ENCODE measurements around the gene LRRC63. TPM values are rescaled to one million over a fixed set of nuclear protein-coding genes. Genes with fewer than 3 reads are reported as not detected.

Gene LRRC63
- total and polyA plus RNA-seq, 9 of the 15 experiments (the other 6 are each of a cell fraction or from before 2014, with no cell fraction given), result 0.07 to 0.41 (median 0.24) TPM; not detected in 1

DNA sequence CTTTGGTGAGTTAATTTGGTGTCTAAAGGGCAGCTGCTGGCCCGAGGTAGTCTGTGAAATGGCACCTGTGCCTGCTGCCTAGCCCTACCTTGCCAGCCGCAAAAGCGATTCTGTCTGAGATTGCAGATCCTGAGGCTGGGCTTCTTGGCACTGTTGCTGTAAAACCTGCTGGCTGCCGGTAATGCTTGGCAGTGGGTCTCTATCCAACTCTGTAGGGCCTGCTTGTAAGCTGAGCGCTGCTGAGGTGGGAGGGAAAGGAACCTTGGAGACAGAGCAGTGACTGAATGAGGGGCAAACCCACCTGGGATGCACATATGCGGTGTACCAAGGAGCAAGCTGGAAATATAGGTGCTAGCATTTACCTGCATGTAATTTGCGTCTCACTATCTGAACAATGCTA, 41.5 kb upstream of the LRRC63 start (continued):
- TF ChIP-seq, protein P1, sequence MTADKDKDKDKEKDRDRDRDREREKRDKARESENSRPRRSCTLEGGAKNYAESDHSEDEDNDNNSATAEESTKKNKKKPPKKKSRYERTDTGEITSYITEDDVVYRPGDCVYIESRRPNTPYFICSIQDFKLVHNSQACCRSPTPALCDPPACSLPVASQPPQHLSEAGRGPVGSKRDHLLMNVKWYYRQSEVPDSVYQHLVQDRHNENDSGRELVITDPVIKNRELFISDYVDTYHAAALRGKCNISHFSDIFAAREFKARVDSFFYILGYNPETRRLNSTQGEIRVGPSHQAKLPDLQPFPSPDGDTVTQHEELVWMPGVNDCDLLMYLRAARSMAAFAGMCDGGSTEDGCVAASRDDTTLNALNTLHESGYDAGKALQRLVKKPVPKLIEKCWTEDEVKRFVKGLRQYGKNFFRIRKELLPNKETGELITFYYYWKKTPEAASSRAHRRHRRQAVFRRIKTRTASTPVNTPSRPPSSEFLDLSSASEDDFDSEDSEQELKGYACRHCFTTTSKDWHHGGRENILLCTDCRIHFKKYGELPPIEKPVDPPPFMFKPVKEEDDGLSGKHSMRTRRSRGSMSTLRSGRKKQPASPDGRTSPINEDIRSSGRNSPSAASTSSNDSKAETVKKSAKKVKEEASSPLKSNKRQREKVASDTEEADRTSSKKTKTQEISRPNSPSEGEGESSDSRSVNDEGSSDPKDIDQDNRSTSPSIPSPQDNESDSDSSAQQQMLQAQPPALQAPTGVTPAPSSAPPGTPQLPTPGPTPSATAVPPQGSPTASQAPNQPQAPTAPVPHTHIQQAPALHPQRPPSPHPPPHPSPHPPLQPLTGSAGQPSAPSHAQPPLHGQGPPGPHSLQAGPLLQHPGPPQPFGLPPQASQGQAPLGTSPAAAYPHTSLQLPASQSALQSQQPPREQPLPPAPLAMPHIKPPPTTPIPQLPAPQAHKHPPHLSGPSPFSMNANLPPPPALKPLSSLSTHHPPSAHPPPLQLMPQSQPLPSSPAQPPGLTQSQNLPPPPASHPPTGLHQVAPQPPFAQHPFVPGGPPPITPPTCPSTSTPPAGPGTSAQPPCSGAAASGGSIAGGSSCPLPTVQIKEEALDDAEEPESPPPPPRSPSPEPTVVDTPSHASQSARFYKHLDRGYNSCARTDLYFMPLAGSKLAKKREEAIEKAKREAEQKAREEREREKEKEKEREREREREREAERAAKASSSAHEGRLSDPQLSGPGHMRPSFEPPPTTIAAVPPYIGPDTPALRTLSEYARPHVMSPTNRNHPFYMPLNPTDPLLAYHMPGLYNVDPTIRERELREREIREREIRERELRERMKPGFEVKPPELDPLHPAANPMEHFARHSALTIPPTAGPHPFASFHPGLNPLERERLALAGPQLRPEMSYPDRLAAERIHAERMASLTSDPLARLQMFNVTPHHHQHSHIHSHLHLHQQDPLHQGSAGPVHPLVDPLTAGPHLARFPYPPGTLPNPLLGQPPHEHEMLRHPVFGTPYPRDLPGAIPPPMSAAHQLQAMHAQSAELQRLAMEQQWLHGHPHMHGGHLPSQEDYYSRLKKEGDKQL (CRISPR knock-in tag; IDR thresholded peaks at IDR 0.05; ENCODE audit: borderline replicate concordance), result no peak
- no peak for TF ChIP-seq TOE1 (IDR thresholded peaks at IDR 0.05; ENCODE audit: borderline replicate concordance)
- TF ChIP-seq TOE1 (CRISPR knock-in tag; IDR thresholded peaks at IDR 0.05; ENCODE audit: borderline replicate concordance, low read depth), result no peak

- ATAC-seq, result peak; percentile 14; the same call in 2 of the 3 replicates
- Histone ChIP-seq H3K9me3 (replicated peaks; ENCODE audit: control insufficient read depth, insufficient read depth, low read depth, low read length) (no peaks in the 10 kb centered on the region), H3K27ac (ENCODE audit: extremely low read depth, low read depth, low read length) (no peak overlapping the region), H3K9ac (ENCODE audit: insufficient read depth in 1 of 2, low read depth in 2 of 2, low read length in 2 of 2) (no peak overlapping the region), H3K79me2 (ENCODE audit: control insufficient read depth, insufficient read depth, low read length) (peaks cover 98% of the 10 kb centered on the region), H3K4me2 (ENCODE audit: insufficient read depth, low read length) (no peak overlapping the region), H3K9me1 (ENCODE audit: control insufficient read depth, insufficient read depth, low read length) (no peaks in the 10 kb centered on the region), H4K20me1 (replicated peaks; ENCODE audit: control insufficient read depth, insufficient read depth, low read length) (peaks cover 8% of the 10 kb centered on the region; the same call in 1 of the 2 replicates), H3K4me1 (replicated peaks in 1 of 2; ENCODE audit: control insufficient read depth in 2 of 2, insufficient read depth in 2 of 2, low read length in 2 of 2) (peaks cover 3 to 22% of the 10 kb centered on the region in 2 experiments; a peak in 4 of 5 replicates), H3K27me3 (ENCODE audit: control insufficient read depth in 2 of 2, insufficient read depth in 2 of 2, low read length in 2 of 2) (no peaks in the 10 kb centered on the region), H2AFZ (ENCODE audit: low read depth, low read length) (no peak overlapping the region), H3K36me3 (ENCODE audit: control insufficient read depth, insufficient read depth, low read length) (peaks cover 67% of the 10 kb centered on the region; the same call in 2 of the 3 replicates), H3K4me3 (no peak overlapping the region)
- ChIA-PET POLR2A (interaction anchor here (0.7 to 1.8 kb wide), 3 partner anchors 8 to 11 kb away, joined by 4 to 5 read pairs (median 4); partner anchors contain the start of gene LCP1), CTCF (ENCODE audit: low intra/inter-chr PET ratio) (no interaction called here)
- in situ Hi-C loops (cut with MboI) (no loop called here), intact Hi-C loops (cut with micrococcal nuclease) (no loop called here)
- FAIRE-seq, result no peak
- WGBS (ENCODE audit: insufficient coverage, low coverage, missing lambda C conversion rate), result 56% methylated on average over 3 of the region's 3 CpGs
- DNase-seq (ENCODE audit: extremely low read depth in 1 of 4, low spot score in 3 of 4), result no peak
- BruUV-seq (replicated peaks), result no TSS peak
- TF ChIP-seq CEBPG (CRISPR knock-in tag; IDR thresholded peaks at IDR 0.05) (no peak), CEBPG (tag; conservative IDR thresholded peaks at IDR 0.05 in 1 of 2, IDR thresholded peaks at IDR 0.05 in 1 of 2) (peak in 1 of 2 experiments; percentile 45; a peak in 1 of 4 replicates), ZBED1 (IDR thresholded peaks at IDR 0.05) (no peak), PHB (CRISPR knock-in tag; IDR thresholded peaks at IDR 0.05) (no peak), SETDB1 (IDR thresholded peaks at IDR 0.05; ENCODE audit: low read length) (no peak), ZNF644 (tag; IDR thresholded peaks at IDR 0.05; ENCODE audit: low read depth) (no peak), NR2C1 (IDR thresholded peaks at IDR 0.05) (no peak), NR2C1 (tag; IDR thresholded peaks at IDR 0.05) (0 out of 2 replicates have a peak, but pooled peaks have one; percentile 22), PRPF4 (IDR thresholded peaks at IDR 0.05; ENCODE audit: insufficient read depth, low read depth, low read length, poor library complexity, severe bottlenecking) (no peak)
- TF ChIP-seq, protein P2, sequence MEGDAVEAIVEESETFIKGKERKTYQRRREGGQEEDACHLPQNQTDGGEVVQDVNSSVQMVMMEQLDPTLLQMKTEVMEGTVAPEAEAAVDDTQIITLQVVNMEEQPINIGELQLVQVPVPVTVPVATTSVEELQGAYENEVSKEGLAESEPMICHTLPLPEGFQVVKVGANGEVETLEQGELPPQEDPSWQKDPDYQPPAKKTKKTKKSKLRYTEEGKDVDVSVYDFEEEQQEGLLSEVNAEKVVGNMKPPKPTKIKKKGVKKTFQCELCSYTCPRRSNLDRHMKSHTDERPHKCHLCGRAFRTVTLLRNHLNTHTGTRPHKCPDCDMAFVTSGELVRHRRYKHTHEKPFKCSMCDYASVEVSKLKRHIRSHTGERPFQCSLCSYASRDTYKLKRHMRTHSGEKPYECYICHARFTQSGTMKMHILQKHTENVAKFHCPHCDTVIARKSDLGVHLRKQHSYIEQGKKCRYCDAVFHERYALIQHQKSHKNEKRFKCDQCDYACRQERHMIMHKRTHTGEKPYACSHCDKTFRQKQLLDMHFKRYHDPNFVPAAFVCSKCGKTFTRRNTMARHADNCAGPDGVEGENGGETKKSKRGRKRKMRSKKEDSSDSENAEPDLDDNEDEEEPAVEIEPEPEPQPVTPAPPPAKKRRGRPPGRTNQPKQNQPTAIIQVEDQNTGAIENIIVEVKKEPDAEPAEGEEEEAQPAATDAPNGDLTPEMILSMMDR (IDR thresholded peaks at IDR 0.05 in 2 of 3, conservative IDR thresholded peaks at IDR 0.05 in 1 of 3; ENCODE audit: insufficient read depth in 2 of 3, low read depth in 1 of 3, low read length in 3 of 3), result no peak
Observed at GRCh38 chr13:46170687-46171086, 41.0 kb upstream of the LRRC63 start.

Measured in K562 (cell line).